ENCODE results near the gene PRSS21.

The PRSS21 gene

DNA sequence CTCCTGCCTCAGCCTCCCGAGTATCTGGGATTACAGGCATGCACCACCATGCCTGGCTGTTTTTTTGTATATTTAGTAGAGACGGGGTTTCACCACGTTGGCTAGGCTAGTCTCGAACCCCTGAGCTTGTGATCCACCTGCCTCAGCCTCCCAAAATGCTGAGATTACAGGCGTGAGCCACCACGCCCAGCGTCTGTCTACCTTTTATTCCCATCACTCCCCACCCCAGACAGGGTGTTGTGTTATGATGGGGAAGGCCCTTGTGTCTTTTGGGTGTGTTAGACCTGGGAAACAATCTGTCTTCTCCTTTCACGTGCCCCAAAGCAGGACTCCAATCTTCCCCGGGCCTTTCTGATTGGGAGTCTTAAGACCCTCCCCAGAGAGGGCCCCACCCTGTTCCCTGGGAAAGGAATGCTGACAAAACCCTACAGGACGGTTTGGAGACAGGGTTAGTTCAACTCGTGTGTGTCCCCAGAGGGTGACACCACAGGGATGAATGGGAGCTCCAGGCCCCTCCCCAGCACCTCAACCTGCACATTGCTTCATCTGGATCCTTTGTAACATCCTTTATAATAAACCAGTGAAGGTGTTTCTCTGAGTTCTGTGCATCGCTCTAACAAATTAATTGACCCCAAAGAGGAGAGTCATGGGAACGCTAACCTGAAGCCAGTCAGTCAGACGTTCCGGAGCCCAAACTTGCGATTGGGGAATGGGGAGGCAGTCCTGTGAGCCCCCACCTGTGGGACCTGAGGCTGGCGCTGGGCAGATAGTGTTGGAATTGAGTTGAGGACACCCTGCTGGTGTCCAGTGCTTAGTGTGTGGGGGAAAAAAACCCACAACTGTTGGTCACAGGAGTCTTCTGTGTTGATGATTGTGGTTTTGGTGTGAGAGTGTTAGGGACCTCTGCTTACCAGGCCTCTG, 36.8 kb upstream of the PRSS21 start:
- DNase-seq (ENCODE audit: low spot score): peak; percentile 12

DNA sequence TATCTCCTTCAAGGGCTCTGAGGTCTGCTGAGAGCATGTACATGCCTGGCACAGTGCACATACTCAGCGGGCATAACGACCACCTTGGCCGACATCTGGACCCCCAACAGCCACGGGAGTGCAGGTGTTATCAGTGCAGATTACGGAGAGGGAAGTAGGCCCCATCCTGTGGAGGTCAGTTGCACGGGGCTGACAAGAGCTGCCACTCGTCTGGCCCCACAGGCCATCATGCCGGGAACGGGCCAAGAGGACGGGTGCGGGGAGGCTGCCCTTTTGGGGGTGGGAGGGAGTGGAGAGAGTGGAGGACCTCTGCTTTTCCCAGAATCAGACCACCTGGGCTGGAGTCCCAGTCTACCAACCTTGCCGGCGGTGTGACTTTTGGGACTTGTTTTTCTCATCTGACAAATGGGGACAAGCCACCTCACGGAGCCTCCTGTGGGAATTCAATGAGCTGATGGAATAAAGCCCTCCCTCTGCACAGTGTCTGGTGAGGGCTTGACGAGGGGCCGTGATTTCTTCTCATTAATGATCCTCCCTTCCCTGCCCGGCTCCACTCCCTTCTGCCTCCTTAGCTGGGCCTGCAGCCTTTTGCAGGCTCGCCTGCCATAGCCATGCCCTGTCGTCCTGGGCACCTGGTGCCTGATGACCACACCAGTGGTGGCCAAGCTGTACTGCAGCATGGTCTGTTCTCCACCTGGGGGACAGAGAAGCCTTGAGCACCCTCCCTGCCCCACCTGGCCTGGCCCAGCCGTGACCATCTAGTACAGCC, 34.3 kb upstream of the PRSS21 start:
- DNase-seq (ENCODE audit: low spot score): no peak

DNA sequence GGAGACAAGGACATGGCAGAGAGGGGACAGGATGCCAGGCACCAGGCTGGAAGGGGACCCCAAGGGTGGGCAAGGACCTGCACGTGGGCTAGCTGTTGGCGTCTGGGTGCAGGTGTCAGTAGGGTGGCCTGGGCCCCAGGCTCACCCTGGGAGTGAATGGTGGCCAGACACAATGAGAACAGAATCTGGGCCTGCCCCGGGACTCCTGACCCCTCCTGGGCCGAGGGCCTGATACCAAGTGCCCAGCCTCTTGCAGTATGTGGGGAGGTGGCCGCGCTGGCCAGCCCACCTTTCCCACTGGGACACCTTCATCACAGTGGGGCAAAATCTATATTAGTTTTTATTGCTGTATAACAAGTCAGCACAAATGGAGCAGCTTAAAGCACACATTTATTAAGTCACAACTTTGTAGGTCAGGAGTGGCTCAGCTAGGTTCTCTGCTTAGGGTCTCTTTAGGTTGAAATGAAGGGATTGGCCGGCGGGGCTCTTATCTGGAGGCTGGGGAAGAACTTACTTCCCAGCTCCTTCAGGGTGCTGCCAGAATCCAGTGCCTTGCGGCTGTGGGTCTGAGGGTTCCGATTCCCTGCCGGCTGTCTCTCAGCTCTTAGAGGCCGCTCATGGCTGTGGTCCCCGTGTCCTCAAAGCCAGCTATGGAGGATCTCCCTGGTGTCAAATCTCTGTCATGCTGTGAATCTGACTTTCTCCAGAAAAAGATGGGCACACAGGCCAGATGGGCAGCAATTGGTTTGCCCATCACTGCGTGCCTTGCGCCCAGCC, 33.3 kb upstream of the PRSS21 start:
- no peak for DNase-seq (ENCODE audit: low spot score)

DNA sequence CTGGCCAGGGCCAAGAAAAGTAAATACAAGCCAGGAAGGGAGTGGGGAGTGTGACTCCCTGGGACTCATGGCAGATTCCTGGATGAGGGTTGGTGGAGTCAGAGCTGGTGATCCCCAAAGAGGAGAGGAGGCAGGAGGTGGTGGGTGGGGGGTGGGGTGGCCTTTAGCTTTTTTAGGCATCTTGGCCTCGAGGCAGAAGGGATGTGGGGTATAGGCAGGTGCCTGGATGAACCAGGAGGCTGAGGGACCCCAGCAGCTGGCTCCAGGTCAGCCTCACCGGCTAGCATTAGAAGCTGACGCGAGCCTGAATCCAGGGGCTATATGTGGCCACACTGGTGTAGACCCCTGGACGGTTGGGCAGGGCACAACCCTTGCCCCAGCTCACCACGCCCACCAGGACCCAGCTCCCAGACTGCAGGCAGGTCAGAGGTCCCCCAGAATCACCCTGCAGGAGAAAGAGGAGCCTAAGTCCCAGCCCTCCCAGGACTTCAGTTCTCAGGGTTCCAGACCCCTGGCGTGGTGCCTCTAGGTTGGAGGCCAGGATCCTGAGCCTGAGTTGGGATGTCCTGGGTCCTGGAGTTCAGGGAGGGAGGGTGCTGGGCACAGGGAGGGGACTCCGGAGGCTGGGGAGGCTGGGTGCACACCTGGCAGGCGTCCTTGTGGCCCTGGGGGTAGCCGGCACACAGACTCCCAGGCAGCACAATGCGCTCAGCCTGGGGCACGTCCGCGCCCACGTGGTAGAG, 32.5 kb upstream of the PRSS21 start:
- peak; percentile 52 for DNase-seq (ENCODE audit: low spot score)

DNA sequence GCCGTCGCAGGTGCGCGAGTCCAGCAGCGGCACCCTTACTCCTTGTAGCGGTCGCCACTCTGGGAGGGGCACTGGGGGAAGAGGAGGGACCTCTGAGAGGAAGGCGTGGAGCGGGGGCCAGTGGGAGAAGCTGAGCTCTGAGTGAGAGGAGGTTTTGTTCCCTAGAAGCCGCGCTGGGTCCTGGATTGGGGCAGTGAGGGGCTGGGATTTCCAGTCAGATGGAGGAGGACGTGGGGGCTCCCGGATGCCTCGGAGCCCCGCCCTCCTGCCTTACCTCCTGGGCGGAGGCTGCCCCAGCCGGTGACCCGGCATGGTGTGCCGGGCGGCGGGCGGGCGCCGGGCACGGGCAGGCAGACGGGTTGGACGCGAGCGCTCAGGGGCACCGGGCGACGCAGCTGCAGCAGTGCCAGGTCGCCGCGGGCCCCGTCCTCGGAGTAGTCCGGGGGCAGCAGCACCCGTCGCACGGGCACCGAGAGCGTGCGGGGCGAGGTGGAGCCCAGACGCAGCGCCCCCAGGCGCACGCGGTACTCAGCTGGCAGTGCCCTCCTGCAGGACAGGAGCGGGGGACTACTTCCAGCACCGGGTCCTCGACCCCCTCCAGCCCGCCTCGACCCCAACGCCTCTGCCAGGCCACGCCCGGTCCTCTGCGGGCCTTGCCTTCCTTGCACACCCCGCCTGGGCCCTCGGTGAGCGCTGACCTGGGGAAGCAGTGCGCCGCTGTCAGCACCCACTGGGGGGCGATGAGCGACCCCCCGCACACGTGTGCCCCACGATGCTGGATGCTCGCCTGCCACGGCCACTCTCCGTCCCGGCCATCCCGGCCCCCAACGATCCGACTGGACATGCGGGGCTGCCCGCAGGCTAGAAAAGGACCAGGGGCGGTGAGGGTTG, 31.7 kb upstream of the PRSS21 start:
- DNase-seq (ENCODE audit: low spot score): peak; percentile 64

DNA sequence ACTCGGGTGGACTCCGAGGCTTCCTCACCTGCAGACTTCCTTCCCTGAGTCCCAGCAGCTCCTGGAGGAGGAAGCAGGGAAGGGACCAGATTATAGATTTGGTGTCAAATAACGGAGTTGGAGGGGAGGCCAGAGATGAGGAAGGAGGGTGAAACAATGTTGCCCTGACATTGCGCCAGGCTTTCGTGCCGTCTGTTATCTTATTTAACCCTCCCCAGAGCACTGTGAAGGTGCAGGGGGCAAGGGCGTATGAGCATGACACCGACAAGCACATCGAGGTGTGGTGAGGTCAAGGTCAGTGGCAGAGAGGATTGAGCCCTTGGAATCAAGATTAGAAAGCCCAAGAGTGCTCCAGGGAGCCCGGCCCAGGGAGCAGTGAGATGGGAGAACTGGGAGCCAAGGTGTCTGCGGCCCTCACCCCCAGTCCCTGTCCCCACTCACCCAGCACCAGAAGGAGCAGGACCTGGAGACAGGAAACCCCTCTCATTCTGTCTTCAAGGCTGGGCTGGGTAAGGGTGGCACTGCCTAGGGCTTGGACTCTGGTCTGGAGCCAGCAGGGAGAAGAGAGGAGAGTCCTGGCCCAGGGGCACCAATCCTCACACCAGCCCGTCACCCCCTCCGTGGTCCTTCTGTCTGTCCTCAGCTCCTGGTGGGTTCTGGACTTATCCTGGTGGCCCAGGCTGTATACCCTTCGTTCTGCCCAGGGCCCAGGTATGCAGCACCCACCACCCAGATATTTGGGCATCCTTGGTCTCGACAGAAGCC, 30.8 kb upstream of the PRSS21 start:
- no peak for DNase-seq (ENCODE audit: low spot score)

DNA sequence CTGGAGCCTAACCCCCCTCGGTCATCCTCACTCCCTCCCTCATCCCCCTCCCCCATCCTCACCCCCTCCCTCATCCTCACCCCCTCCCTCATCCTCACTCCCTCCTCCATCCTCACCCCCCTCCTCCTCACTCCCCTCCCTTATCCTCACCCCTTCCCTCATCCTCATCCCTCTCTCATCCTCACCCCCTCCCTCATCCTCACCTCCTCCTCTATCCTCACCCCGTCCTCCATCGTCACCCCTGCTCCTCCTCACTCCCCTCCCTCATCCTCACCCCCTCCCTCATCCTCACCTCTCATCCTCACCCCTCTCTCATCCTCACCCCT, 30.2 kb upstream of the PRSS21 start:
- DNase-seq (ENCODE audit: low spot score): no peak

DNA sequence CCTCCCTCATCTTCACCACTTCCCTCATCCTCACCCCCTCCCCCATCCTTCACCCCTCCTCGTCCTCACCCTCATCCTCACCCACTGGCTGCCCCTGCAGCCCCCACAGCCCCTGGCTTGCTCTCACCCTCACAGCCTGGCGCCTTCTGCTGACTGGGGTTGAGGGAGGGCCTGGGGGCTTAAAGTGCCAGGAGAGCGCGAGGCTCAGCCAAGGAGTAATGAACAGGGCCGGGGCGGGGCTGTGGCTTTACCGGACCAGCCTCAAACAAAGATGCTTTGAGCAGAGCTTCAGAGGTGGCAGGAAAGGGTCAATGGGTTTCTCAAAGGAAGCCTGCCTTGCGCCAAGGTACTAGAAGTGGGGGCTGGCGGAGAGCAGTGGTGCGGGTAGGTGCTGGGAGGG, 29.6 kb upstream of the PRSS21 start, which contains the start of gene PRSS33:
PRSS33 (minus strand) TSS at position 155 of the 400 bp plus-strand sequence. CDS start 1,013 bp downstream, outside the sequence.
- DNase-seq (ENCODE audit: low spot score): no peak

DNA sequence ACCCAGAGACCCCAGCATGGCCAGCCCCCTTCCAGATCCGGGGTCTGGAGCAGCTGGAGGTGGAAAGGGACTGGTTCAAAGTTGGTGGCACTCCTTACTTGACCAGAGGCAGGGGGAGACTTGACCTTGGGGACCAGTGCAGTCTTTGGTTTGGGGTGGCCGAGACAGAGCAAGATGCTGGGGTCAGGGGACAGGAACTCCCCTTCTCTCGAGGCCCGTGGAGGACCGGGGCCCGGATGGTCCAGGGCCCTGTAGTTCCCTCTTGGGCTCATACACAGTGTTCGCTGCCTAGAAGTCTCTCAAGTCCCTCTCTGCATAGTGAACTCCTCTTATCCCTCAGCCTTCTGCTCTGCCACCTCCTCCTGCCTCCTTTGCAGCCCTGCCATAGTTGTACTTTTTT, 29.1 kb upstream of the PRSS21 start:
- no peak for DNase-seq (ENCODE audit: low spot score)

DNA sequence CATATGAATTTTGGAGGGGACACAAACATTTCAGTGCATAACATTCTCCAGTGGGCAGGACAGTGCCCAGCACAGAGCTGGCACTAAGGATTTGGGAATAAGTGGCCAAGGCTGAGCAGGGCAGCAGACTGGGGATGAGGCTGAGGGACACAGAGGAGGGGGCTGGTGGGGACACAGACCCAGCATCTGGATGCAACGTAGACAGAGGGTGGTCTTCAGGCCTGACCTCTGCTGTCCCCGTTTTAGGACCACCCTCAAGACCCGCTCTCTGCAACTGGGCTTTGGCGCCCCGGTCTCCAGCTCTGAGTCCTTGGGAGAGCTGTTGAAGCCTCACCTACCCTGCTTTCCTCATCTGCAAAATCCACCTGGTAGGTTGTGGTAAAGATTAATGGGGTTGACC, 26.4 kb upstream of the PRSS21 start:
- no peak for DNase-seq (ENCODE audit: low spot score)

DNA sequence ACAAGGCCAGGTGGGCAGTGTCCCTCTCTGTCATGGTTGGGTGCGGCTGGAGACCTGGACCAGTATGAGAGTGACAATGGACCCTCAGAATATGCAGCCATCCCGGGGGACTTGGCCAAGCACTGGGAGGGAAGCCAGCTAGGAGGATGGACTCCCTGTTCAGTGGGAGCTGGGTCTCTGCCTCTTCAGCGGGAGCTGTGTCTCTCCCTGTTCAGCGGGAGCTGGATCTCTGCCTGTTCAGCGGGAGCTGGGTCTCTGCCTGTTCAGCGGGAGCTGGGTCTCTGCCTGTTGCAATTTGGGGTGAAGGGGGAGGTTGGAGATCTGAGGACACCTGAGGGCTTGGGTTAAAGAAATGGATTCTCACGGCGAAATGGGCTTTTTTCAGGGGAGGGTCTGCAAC, 25.9 kb upstream of the PRSS21 start:
- no peak for DNase-seq (ENCODE audit: low spot score)

DNA sequence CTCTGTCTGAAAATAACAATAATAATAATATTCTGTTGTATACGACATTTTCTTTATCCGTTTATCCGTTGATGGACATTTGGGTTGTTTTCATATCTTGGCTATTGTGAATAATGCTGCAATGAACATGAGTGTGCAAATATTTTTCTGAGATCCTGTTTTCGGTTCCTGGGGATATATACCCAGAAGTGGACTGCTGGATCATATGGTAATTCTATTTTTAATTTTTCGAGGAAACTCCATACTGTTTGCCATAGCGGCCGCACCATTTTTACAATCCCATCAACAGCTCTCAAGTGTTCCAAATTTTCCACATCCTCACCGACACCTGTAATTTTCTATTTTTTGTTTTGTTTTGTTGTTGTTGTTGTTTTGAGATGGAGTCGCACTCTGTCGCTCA, 24.1 kb upstream of the PRSS21 start:
- DNase-seq (ENCODE audit: low spot score): no peak

DNA sequence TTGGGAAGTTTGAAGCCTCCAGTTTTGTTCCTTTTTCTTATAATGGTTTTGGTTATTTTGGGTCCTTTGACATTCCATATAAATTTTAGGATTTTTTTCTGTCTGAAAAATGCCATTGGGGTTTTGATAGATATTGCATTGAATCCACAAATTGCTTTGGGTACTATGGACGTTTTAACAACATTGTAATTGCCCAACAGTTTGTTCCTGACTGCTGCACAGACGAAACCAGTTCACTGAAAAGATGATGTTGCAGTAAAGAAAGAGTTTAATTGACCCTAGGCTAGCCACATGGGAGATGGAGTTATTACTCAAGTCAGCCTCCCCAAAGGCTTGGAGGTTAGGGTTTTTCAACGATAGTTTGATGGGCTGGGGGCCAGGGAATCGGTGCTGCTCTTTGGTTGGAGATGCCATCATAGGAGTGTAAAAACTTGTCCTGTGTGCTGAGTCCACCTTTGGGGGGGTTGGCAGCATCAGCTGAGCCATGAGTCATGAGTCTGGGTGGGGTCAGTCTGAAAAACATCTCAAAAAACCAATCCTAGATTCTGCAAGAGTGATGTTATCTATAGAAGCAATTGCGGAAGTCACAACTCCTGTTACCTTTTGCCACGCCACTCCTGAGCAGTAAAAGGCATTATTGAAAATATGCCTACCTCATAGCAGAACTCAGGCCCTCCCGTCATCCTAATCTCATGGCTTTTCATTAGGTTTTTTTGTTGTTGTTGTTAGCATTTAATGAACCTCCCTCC, 21.5 kb upstream of the PRSS21 start:
- DNase-seq (ENCODE audit: low spot score): no peak

DNA sequence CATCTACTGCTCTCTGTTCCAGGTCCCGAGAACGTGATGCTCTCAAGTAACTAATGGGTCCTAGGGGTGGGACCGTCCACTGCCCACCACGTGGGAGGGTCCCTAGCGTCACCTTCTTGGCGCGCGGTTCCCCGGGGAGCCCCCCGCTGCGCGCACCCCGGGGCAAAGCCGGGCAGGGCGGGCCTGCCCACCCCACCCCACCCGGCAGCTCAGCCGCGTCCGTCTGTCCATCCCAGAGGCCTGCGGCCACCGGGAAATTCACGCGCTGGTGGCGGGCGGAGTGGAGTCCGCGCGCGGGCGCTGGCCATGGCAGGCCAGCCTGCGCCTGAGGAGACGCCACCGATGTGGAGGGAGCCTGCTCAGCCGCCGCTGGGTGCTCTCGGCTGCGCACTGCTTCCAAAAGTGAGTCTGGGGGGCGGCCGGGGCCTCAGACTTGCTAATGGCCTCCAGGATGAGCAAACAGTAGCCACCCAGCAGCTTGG, 18.3 kb upstream of the PRSS21 start:
- peak; percentile 31 for DNase-seq (ENCODE audit: low spot score)

DNA sequence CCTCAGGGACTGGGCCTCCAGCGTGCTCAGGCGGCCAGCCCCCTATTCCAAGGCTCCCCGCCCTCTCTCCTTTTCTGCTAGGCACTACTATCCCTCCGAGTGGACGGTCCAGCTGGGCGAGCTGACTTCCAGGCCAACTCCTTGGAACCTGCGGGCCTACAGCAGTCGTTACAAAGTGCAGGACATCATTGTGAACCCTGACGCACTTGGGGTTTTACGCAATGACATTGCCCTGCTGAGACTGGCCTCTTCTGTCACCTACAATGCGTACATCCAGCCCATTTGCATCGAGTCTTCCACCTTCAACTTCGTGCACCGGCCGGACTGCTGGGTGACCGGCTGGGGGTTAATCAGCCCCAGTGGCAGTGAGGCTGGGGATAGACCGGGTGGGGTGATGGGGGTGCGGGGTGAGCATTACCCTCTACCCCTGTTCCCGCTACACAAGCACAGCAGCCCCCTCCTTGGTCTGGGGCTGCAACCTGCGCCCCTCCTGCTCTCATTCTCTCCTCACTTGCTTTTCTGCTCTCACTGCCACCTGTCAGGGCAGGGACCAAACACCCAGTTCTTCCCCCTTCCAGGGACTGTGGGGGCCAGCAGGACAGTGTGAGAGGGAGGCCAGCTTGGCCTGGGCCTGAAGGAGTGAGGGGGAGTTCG, 17.7 kb upstream of the PRSS21 start:
- DNase-seq (ENCODE audit: low spot score): peak; percentile 37

DNA sequence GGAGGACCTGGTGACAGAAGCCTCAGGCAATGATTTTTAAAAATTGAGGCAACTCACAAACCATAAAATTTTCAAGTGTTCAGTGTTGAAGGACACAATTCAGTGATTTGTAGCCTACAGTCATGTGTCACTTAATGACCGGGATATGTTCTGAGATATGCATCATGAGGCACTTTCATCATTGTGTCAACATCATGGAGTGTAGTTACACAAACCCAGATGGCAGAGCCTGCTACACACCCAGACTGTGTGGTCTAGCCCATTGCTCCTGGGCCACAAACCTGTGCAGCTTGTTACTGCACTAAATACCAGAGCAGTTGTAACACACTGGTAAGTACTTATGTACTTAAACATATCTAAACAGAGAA, 17.2 kb upstream of the PRSS21 start:
- DNase-seq (ENCODE audit: low spot score): no peak

DNA sequence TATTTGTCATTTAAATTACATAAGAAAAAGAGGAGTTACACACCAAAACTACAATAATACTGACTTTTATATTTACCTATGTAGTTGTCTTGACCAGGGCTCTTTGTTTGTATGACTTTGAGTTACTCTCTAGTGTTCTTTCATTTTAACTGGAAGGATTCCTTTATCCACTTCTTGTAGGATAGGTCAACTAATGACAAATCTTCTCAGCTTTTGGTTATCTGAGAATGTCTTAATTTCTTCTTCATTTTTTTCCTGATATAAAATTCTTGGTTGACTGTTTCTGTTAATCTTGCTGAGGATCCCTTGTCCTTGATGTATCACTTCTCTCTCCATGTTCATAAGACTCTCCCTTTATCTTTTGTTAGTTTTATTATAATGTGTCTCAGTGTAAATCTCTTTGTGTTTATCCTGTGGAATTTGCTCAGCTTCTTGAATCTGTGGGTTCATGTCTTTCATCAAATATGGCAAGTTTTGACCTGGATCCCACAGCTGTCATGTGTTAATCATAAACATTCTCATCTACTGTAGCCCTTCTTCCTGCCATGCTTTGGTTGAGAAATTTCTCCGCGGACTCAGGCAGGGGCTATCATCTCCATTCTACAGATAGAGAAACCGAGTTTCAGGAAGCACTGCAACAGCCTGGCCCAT, 13.4 kb upstream of the PRSS21 start:
- DNase-seq (ENCODE audit: low spot score): no peak

DNA sequence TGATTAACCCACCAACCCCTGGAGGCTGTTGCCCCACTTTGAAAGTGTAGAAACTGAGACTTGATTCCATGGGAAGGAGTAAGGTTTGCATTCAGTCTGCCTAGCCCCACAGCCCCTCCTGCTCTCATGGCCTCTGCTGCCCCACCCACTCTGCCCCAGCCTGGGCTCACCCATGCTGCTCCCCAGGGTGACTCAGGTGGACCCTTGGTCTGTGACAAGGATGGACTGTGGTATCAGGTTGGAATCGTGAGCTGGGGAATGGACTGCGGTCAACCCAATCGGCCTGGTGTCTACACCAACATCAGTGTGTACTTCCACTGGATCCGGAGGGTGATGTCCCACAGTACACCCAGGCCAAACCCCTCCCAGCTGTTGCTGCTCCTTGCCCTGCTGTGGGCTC, 12.3 kb upstream of the PRSS21 start:
- DNase-seq (ENCODE audit: low spot score): peak; percentile 36

All from left forelimb (tissue), 1 donor.